CD14-positive monocyte (primary cell): ENCODE results near the gene MET. TPM values are rescaled to one million over a fixed set of nuclear protein-coding genes. Genes with fewer than 3 reads are reported as not detected.

Experiments
- DNase-seq, 3 donors: peaks; one replicate each; pipeline ENCODE4 v3.0.0-alpha.2; 2011 to 2022
- H2AFZ ChIP-seq: 2 replicates; pipeline ENCODE4 v1.6.0; 2012; ENCODE audit warnings: mild to moderate bottlenecking, low read depth, low read length, inconsistent platforms; ENCODE audit not compliant: insufficient read depth, poor library complexity, severe bottlenecking
- H3K27ac ChIP-seq, 2 donors: 1 replicate in 1 of 2; 2 replicates in 1 of 2; pipeline ENCODE4 v1.5.1; 2012 to 2013; ENCODE audit warnings: low read length in 2 of 2, control low read depth in 1 of 2, inconsistent platforms in 1 of 2, low read depth in 1 of 2, mild to moderate bottlenecking in 1 of 2
- H3K27me3 ChIP-seq, 2 donors: one replicate each; pipeline versions ENCODE4 v1.6.0 to v1.6.1; 2011 to 2013; ENCODE audit warnings: low read length in 2 of 2; ENCODE audit not compliant: control insufficient read depth in 2 of 2, insufficient read depth in 2 of 2
- H3K36me3 ChIP-seq, 2 donors: replicated peaks in 1 of 2; 1 replicate in 1 of 2; 2 replicates in 1 of 2; pipeline versions ENCODE4 v1.5.1 to v1.6.1; 2012 to 2013; ENCODE audit warnings: low read length in 2 of 2, control low read depth in 1 of 2, inconsistent platforms in 1 of 2, mild to moderate bottlenecking in 1 of 2; ENCODE audit not compliant: insufficient read depth in 2 of 2, control insufficient read depth in 1 of 2
- H3K4me1 ChIP-seq, 2 donors: 1 replicate in 1 of 2; 2 replicates in 1 of 2; pipeline versions ENCODE4 v1.5.1 to v1.6.1; 2012 to 2013; ENCODE audit warnings: low read length in 2 of 2, control low read depth in 1 of 2, inconsistent platforms in 1 of 2, mild to moderate bottlenecking in 1 of 2, moderate library complexity in 1 of 2; ENCODE audit not compliant: insufficient read depth in 2 of 2, control insufficient read depth in 1 of 2
- H3K4me2 ChIP-seq: replicated peaks from 2 replicates; pipeline ENCODE3; 2012; ENCODE audit warnings: low read length, moderate library complexity, mild to moderate bottlenecking; ENCODE audit not compliant: poor library complexity, severe bottlenecking; ENCODE audit errors: extremely low read depth
- H3K4me3 ChIP-seq, 3 experiments: fragments of 200-600 bp in 1 of 3; sonication (generic) in 1 of 3; replicated peaks in 1 of 3; 1 replicate in 2 of 3; 2 replicates in 1 of 3; pipeline ENCODE4 v1.5.1; 2011 to 2013; ENCODE audit warnings: low read length in 3 of 3, mild to moderate bottlenecking in 3 of 3, control low read depth in 2 of 3, low read depth in 2 of 3, inconsistent platforms in 1 of 3, moderate library complexity in 1 of 3
- H3K79me2 ChIP-seq: 2 replicates; pipeline ENCODE4 v1.6.0; 2012; ENCODE audit warnings: mild to moderate bottlenecking, control low read depth, inconsistent platforms, low read length, moderate library complexity; ENCODE audit not compliant: insufficient read depth
- H3K9ac ChIP-seq: 2 replicates; pipeline ENCODE4 v1.6.0; 2017; ENCODE audit warnings: low read length, mild to moderate bottlenecking; ENCODE audit not compliant: insufficient read depth, poor library complexity, severe bottlenecking
- H3K9me3 ChIP-seq, 2 donors: replicated peaks in 1 of 2; 1 replicate in 1 of 2; 2 replicates in 1 of 2; pipeline versions ENCODE4 v1.5.1 to v1.6.1; 2012 to 2013; ENCODE audit warnings: low read length in 2 of 2, control low read depth in 1 of 2; ENCODE audit not compliant: control insufficient read depth in 1 of 2, insufficient read depth in 1 of 2
- H4K20me1 ChIP-seq: 2 replicates; pipeline ENCODE4 v1.6.0; 2012; ENCODE audit warnings: mild to moderate bottlenecking, low read length, control low read depth, moderate library complexity; ENCODE audit not compliant: insufficient read depth
- H3K27ac Mint-ChIP-seq, 7 donors: one replicate each; pipeline ENCODE4 v1.8.0; 2020; ENCODE audit warnings: mild to moderate bottlenecking in 7 of 7, mixed read lengths in 7 of 7, moderate library complexity in 6 of 7, inconsistent platforms in 2 of 7
- H3K27me3 Mint-ChIP-seq, 3 donors: one replicate each; pipeline ENCODE4 v1.8.0; 2021 to 2022; ENCODE audit warnings: low read depth in 3 of 3, mild to moderate bottlenecking in 3 of 3, mixed read lengths in 3 of 3, moderate library complexity in 3 of 3, inconsistent platforms in 1 of 3
- H3K36me3 Mint-ChIP-seq, 2 donors: one replicate each; pipeline ENCODE4 v1.8.0; 2020; ENCODE audit warnings: mixed read lengths in 2 of 2, inconsistent platforms in 1 of 2, mild to moderate bottlenecking in 1 of 2
- H3K4me1 Mint-ChIP-seq: one replicate; pipeline ENCODE4 v1.8.0; 2020; ENCODE audit warnings: mild to moderate bottlenecking, mixed read lengths
- H3K4me3 Mint-ChIP-seq, 2 donors: one replicate each; pipeline ENCODE4 v1.8.0; 2020; ENCODE audit warnings: mild to moderate bottlenecking in 2 of 2, mixed read lengths in 2 of 2, moderate library complexity in 1 of 2
- H3K9me3 Mint-ChIP-seq, 7 donors: one replicate each; pipeline ENCODE4 v1.8.0; 2020 to 2022; ENCODE audit warnings: mixed read lengths in 7 of 7, mild to moderate bottlenecking in 6 of 7, moderate library complexity in 6 of 7, inconsistent platforms in 2 of 7
- CTCF ChIP-seq: fragments of 200-600 bp; IDR thresholded peaks from one replicate; pipeline ENCODE4 v1.8.0; 2022; ENCODE audit warnings: antibody characterized with exemption, mild to moderate bottlenecking
- WGBS: methylation state at CpG from one replicate; pipeline ENCODE4 v1.1.5; 2013; ENCODE audit warnings: missing lambda C conversion rate; ENCODE audit not compliant: insufficient coverage; 5-methylcytosine and 5-hydroxymethylcytosine counted together
- intact Hi-C, 2 donors: fragments of 100-400 bp; cut with micrococcal nuclease; formaldehyde crosslinking; loops; one replicate each; pipeline versions ENCODE4 v1.15.0 to v1.15.1; 2023
- polyA plus RNA-seq, 3 donors: library from polyadenylated mRNA; depleted of rRNA in 1 of 3; unstranded in 2 of 3; stranded (reverse) in 1 of 3; fragments of 300-500 nt in 2 of 3; fragments of >200 nt in 1 of 3; fragmentation: Illumina TruSeq in 2 of 3; gene quantifications; 1 replicate in 2 of 3; 2 replicates in 1 of 3; pipeline ENCODE4 v1.2.3, GENCODE V29; 2012 to 2021

The MET gene
- polyA plus RNA-seq, 3 donors, result not detected

GRCh38 chr7:116708248-116708647 is 36.3 kb downstream of the MET start:
- no peak for TF ChIP-seq CTCF
- H3K9me3 ChIP-seq, result peaks cover 0 to under 1% of the 10 kb centered on the region in 2 donors
- H3K79me2 ChIP-seq, result no peaks in the 10 kb centered on the region
- Mint-ChIP-seq H3K9me3 (peaks cover 0 to 8% (median 1%) of the 10 kb centered on the region in 7 donors), H3K36me3 (no peaks in the 10 kb centered on the region), H3K4me1 (no peaks in the 10 kb centered on the region), H3K27ac (no peak overlapping the region), H3K27me3 (peaks cover 0 to 1% (median 1%) of the 10 kb centered on the region in 3 donors), H3K4me3 (no peak overlapping the region)
- no peak overlapping the region for H3K27ac ChIP-seq
- WGBS, result no CpG with 5 or more reads among the region's 1 CpG
- no peak for DNase-seq
- no peaks in the 10 kb centered on the region for H3K4me1 ChIP-seq
- no peak overlapping the region for H3K4me2 ChIP-seq
- no peaks in the 10 kb centered on the region for H3K27me3 ChIP-seq
- no peaks in the 10 kb centered on the region for H4K20me1 ChIP-seq
- no peak overlapping the region for H3K4me3 ChIP-seq
- no peaks in the 10 kb centered on the region for H3K36me3 ChIP-seq
- intact Hi-C loops, result no loop called here
- H3K9ac ChIP-seq, result no peak overlapping the region
- H2AFZ ChIP-seq, result no peak overlapping the region

GRCh38 chr7:116708861-116709260 is 36.9 kb downstream of the MET start:
- H3K9me3 Mint-ChIP-seq, result peaks cover 0 to 8% (median 1%) of the 10 kb centered on the region in 7 donors
- H2AFZ ChIP-seq, result no peak overlapping the region
- no peak overlapping the region for H3K4me3 Mint-ChIP-seq
- H4K20me1 ChIP-seq, result no peaks in the 10 kb centered on the region
- intact Hi-C loops, result no loop called here
- no peak overlapping the region for H3K9ac ChIP-seq
- H3K36me3 Mint-ChIP-seq, result no peaks in the 10 kb centered on the region
- no peak overlapping the region for H3K27ac Mint-ChIP-seq
- H3K4me3 ChIP-seq, result no peak overlapping the region
- H3K27me3 Mint-ChIP-seq, result peaks cover 0 to 1% (median 1%) of the 10 kb centered on the region in 3 donors
- no peaks in the 10 kb centered on the region for H3K79me2 ChIP-seq
- H3K9me3 ChIP-seq, result peaks cover 0 to 3% of the 10 kb centered on the region in 2 donors
- no CpG with 5 or more reads among the region's 1 CpG for WGBS
- no peaks in the 10 kb centered on the region for H3K27me3 ChIP-seq
- no peak overlapping the region for H3K4me2 ChIP-seq
- no peaks in the 10 kb centered on the region for H3K4me1 Mint-ChIP-seq
- no peak overlapping the region for H3K27ac ChIP-seq
- no peak for TF ChIP-seq CTCF
- DNase-seq, result no peak
- no peaks in the 10 kb centered on the region for H3K4me1 ChIP-seq
- no peaks in the 10 kb centered on the region for H3K36me3 ChIP-seq
